ENCODE results near the gene PHETA2.

Gene PHETA2

GRCh38 chr22:42074132-42074811 lies at the start of gene PHETA2:
PHETA2 (plus strand) TSS chr22:42074248; CDS start chr22:42077294, 3,046 bp downstream.
- peak in 1 of 2 donors; percentile 23 for DNase-seq (ENCODE audit: low read depth in 2 of 2, low spot score in 1 of 2)

- DNase-seq (ENCODE audit: low read depth in 2 of 2, low spot score in 1 of 2), result no peak
These were observed 48.6 kb upstream of the PHETA2 start for GRCh38 chr22:42025421-42025820.

GRCh38 chr22:42026705-42027104 lies 47.3 kb upstream of the PHETA2 start:
- DNase-seq (ENCODE audit: low read depth in 2 of 2, low spot score in 1 of 2), result no peak

- DNase-seq (ENCODE audit: low read depth in 2 of 2, low spot score in 1 of 2), result no peak
These were observed 40.5 kb upstream of the PHETA2 start for GRCh38 chr22:42033263-42034181.

- no peak for DNase-seq (ENCODE audit: low read depth in 2 of 2, low spot score in 1 of 2)
These were observed 38.8 kb upstream of the PHETA2 start for GRCh38 chr22:42035256-42035655.

GRCh38 chr22:42039271-42039670 lies 34.8 kb upstream of the PHETA2 start:
- DNase-seq (ENCODE audit: low read depth in 2 of 2, low spot score in 1 of 2), result no peak

GRCh38 chr22:42041784-42042183 lies 32.3 kb upstream of the PHETA2 start:
- no peak for DNase-seq (ENCODE audit: low read depth in 2 of 2, low spot score in 1 of 2)

- no peak for DNase-seq (ENCODE audit: low read depth in 2 of 2, low spot score in 1 of 2)
These were observed 23.3 kb upstream of the PHETA2 start for GRCh38 chr22:42050641-42051180.

GRCh38 chr22:42052765-42053164 lies 21.3 kb upstream of the PHETA2 start:
- no peak for DNase-seq (ENCODE audit: low read depth in 2 of 2, low spot score in 1 of 2)

- DNase-seq (ENCODE audit: low read depth in 2 of 2, low spot score in 1 of 2), result no peak
These were observed 17.1 kb upstream of the PHETA2 start for GRCh38 chr22:42056757-42057511.

GRCh38 chr22:42060489-42060888 lies 13.6 kb upstream of the PHETA2 start:
- no peak for DNase-seq (ENCODE audit: low read depth in 2 of 2, low spot score in 1 of 2)

- DNase-seq (ENCODE audit: low read depth in 2 of 2, low spot score in 1 of 2), result no peak
These were observed 13.0 kb upstream of the PHETA2 start for GRCh38 chr22:42061041-42061440.

GRCh38 chr22:42062506-42063170 lies 11.4 kb upstream of the PHETA2 start:
- no peak for DNase-seq (ENCODE audit: low read depth in 2 of 2, low spot score in 1 of 2)

- no peak for DNase-seq (ENCODE audit: low read depth in 2 of 2, low spot score in 1 of 2)
These were observed 9.4 kb upstream of the PHETA2 start for GRCh38 chr22:42064629-42065028.

- no peak for DNase-seq (ENCODE audit: low read depth in 2 of 2, low spot score in 1 of 2)
These were observed 8.5 kb upstream of the PHETA2 start for GRCh38 chr22:42065438-42066125.

GRCh38 chr22:42066126-42066761 lies 7.8 kb upstream of the PHETA2 start:
- no peak for DNase-seq (ENCODE audit: low read depth in 2 of 2, low spot score in 1 of 2)

- no peak for DNase-seq (ENCODE audit: low read depth in 2 of 2, low spot score in 1 of 2)
These were observed 7.1 kb upstream of the PHETA2 start for GRCh38 chr22:42066937-42067336.

GRCh38 chr22:42067671-42068251 lies 6.3 kb upstream of the PHETA2 start:
- no peak for DNase-seq (ENCODE audit: low read depth in 2 of 2, low spot score in 1 of 2)

- DNase-seq (ENCODE audit: low read depth in 2 of 2, low spot score in 1 of 2), result no peak
These were observed 5.8 kb upstream of the PHETA2 start for GRCh38 chr22:42068291-42068690.

Data from stimulated activated CD8-positive, alpha-beta memory T cell treated with anti-CD3 and anti-CD28 coated beads, Interleukin-4, amount 100 ng/mL, for 4 hours (primary cell).